IMR-90 (cell line): Measurements from ENCODE around the gene MBD2. TPM values are rescaled to one million over a fixed set of nuclear protein-coding genes. Genes with fewer than 3 reads are reported as not detected.

Experiments used
- ATAC-seq: fragments of 200-7000 bp; cut with Tn5 transposase; 2 replicates; pipeline ENCODE4 v1.9.1; 2020; ENCODE audit warnings: low read depth, mild to moderate bottlenecking, moderate library complexity
- BruUV-seq: library from RNA; stranded (reverse); fragments of 400-500 nt; replicated peaks from 2 replicates; lab custom pipeline; 2021; lab: Mats Ljungman, UMichigan
- CTCF ChIA-PET: fragments of 300-600 bp; formaldehyde crosslinking; extraction: SDS; loops from one replicate; lab custom pipeline; 2021; ENCODE audit warnings: antibody characterized with exemption; lab: Yijun Ruan, JAX
- POLR2A ChIA-PET: fragments of 300-600 bp; sonication (Branson Sonifier 250); formaldehyde crosslinking; loops from one replicate; lab custom pipeline; 2022; ENCODE audit warnings: antibody characterized with exemption; ENCODE audit not compliant: unreplicated experiment; lab: Charles Lee
- DNase-seq: peaks from one replicate; pipeline ENCODE4 v3.0.0; 2013
- H2AFZ ChIP-seq: replicated peaks from 2 replicates; pipeline ENCODE3; 2013; ENCODE audit warnings: low read length, mild to moderate bottlenecking; ENCODE audit not compliant: poor library complexity
- H2AK5ac ChIP-seq: 2 replicates; pipeline ENCODE4 v1.6.1; 2013; ENCODE audit warnings: low read depth, low read length, inconsistent platforms
- H2AK9ac ChIP-seq: replicated peaks from 2 replicates; pipeline ENCODE3; 2013; ENCODE audit warnings: mild to moderate bottlenecking, low read depth, low read length, moderate library complexity; ENCODE audit not compliant: poor library complexity
- H2BK120ac ChIP-seq: 2 replicates; pipeline ENCODE4 v1.6.1; 2013; ENCODE audit warnings: low read depth, low read length, inconsistent platforms
- H2BK15ac ChIP-seq: 3 replicates; pipeline ENCODE4 v1.6.1; 2013; ENCODE audit warnings: low read depth, low read length, inconsistent platforms
- H2BK20ac ChIP-seq: 2 replicates; pipeline ENCODE4 v1.6.1; 2013; ENCODE audit warnings: low read depth, mild to moderate bottlenecking, inconsistent platforms, low read length, moderate library complexity
- H2BK5ac ChIP-seq: 2 replicates; pipeline ENCODE4 v1.6.1; 2013; ENCODE audit warnings: mild to moderate bottlenecking, low read depth, low read length, inconsistent platforms; ENCODE audit not compliant: poor library complexity, severe bottlenecking
- H3K14ac ChIP-seq: replicated peaks from 2 replicates; pipeline ENCODE4 v1.6.1; 2013; ENCODE audit warnings: low read depth, low read length, inconsistent platforms
- H3K18ac ChIP-seq: 2 replicates; pipeline ENCODE4 v1.6.1; 2013; ENCODE audit warnings: low read depth, low read length, control low read depth
- H3K23ac ChIP-seq: 2 replicates; pipeline ENCODE4 v1.6.1; 2013; ENCODE audit warnings: low read depth, low read length, inconsistent platforms
- H3K27ac ChIP-seq: 2 replicates; pipeline ENCODE4 v1.5.1; 2013; ENCODE audit warnings: mild to moderate bottlenecking, control low read depth, low read length; ENCODE audit not compliant: insufficient read depth
- H3K27me3 ChIP-seq: 2 replicates; pipeline ENCODE4 v1.6.1; 2013; ENCODE audit warnings: low read length; ENCODE audit not compliant: control insufficient read depth, insufficient read depth
- H3K36me3 ChIP-seq: 2 replicates; pipeline ENCODE4 v1.6.1; 2013; ENCODE audit warnings: low read length, mixed read lengths; ENCODE audit not compliant: control insufficient read depth, insufficient read depth
- H3K4ac ChIP-seq: 2 replicates; pipeline ENCODE4 v1.6.1; 2013; ENCODE audit warnings: low read depth, low read length, inconsistent platforms
- H3K4me1 ChIP-seq: 2 replicates; pipeline ENCODE4 v1.6.1; 2013; ENCODE audit warnings: low read length, mixed read lengths; ENCODE audit not compliant: control insufficient read depth, insufficient read depth
- H3K4me2 ChIP-seq: 2 replicates; pipeline ENCODE4 v1.6.1; 2013; ENCODE audit warnings: low read depth, mild to moderate bottlenecking, control low read depth, low read length, moderate library complexity
- H3K4me3 ChIP-seq: 2 replicates; pipeline ENCODE4 v1.5.1; 2013; ENCODE audit warnings: low read depth, mild to moderate bottlenecking, control low read depth, low read length, moderate library complexity; ENCODE audit not compliant: insufficient read depth
- H3K56ac ChIP-seq: 2 replicates; pipeline ENCODE4 v1.6.1; 2013; ENCODE audit warnings: low read length, inconsistent platforms; ENCODE audit not compliant: insufficient read depth; ENCODE audit errors: extremely low read depth
- H3K79me1 ChIP-seq, 2 experiments: 2 replicates each; pipeline ENCODE4 v1.6.1; 2013; ENCODE audit warnings: low read length in 2 of 2, inconsistent platforms in 1 of 2, low read depth in 1 of 2
- H3K9ac ChIP-seq: 2 replicates; pipeline ENCODE4 v1.6.1; 2013; ENCODE audit warnings: low read depth, low read length, control low read depth
- H3K9me1 ChIP-seq: 2 replicates; pipeline ENCODE4 v1.6.1; 2013; ENCODE audit warnings: low read length, inconsistent platforms; ENCODE audit not compliant: insufficient read depth
- H3K9me3 ChIP-seq: 2 replicates; pipeline ENCODE4 v1.6.1; 2013; ENCODE audit warnings: low read length; ENCODE audit not compliant: control insufficient read depth, insufficient read depth
- H4K20me1 ChIP-seq: 2 replicates; pipeline ENCODE4 v1.6.1; 2013; ENCODE audit warnings: low read length, inconsistent platforms; ENCODE audit not compliant: insufficient read depth
- H4K5ac ChIP-seq: 2 replicates; pipeline ENCODE4 v1.6.1; 2013; ENCODE audit warnings: mild to moderate bottlenecking, low read depth, low read length, control low read depth
- H4K8ac ChIP-seq, 2 experiments: 2 replicates each; pipeline ENCODE4 v1.6.1; 2013; ENCODE audit warnings: low read depth in 2 of 2, low read length in 2 of 2, control low read depth in 1 of 2, inconsistent platforms in 1 of 2
- H4K91ac ChIP-seq: 2 replicates; pipeline ENCODE4 v1.6.1; 2013; ENCODE audit warnings: low read depth, low read length, inconsistent platforms; ENCODE audit not compliant: insufficient read depth
- CHD1 ChIP-seq: IDR thresholded peaks from 2 replicates; pipeline ENCODE4 v1.6.1; 2012; ENCODE audit warnings: low read depth, low read length, improper control_type of control experiment
- ELK1 ChIP-seq: fragments of 150-350 bp; IDR thresholded peaks from 2 replicates; pipeline ENCODE4 v1.6.1; 2016; ENCODE audit warnings: low read depth, mild to moderate bottlenecking, low read length, moderate library complexity, borderline replicate concordance
- RFX5 ChIP-seq: IDR thresholded peaks from 2 replicates; pipeline ENCODE4 v1.8.0; 2012; ENCODE audit warnings: low read depth, mild to moderate bottlenecking, low read length, moderate library complexity
- SMC3 ChIP-seq: fragments of 150-350 bp; IDR thresholded peaks from 2 replicates; pipeline ENCODE4 v1.6.1; 2016; ENCODE audit warnings: low read depth, mild to moderate bottlenecking, antibody characterized with exemption, low read length, moderate library complexity
- dilution Hi-C: fragments of 300-500 bp; cut with HindIII; formaldehyde crosslinking; loops from one replicate; pipeline ENCODE4 v1.14.3; 2018; ENCODE audit warnings: low sequenced_read_pairs; ENCODE audit not compliant: unreplicated experiment
- in situ Hi-C: fragments of 300-500 bp; cut with MboI; formaldehyde crosslinking; loops from 3 replicates; pipeline ENCODE4 v1.14.3; 2019; ENCODE audit warnings: low sequenced_read_pairs, inconsistent platforms, mixed read lengths
- intact Hi-C: fragments of 100-400 bp; cut with micrococcal nuclease; formaldehyde crosslinking; loops from 2 replicates; pipeline ENCODE4 v1.10.0; 2022
- polyA plus RNA-seq, 3 experiments: library from polyadenylated mRNA; depleted of rRNA; stranded (reverse); fragments of >200 nt; gene quantifications; 2 replicates each; pipeline ENCODE4 v1.2.3, GENCODE V29; 2012; ENCODE audit warnings: low replicate concordance in 1 of 3
- total RNA-seq: library from RNA; depleted of rRNA; stranded (reverse); fragments of >200 nt; gene quantifications from 2 replicates; pipeline ENCODE4 v1.2.3, GENCODE V29; 2012

The MBD2 gene
- total and polyA plus RNA-seq, 2 of the 4 experiments (the other 2 are of a cell fraction), result 9.7 to 29.5 TPM

GRCh38 chr18:54184836-54185235, 39.6 kb downstream of the MBD2 start:
- H4K91ac ChIP-seq, result no peak overlapping the region
- H3K14ac ChIP-seq, result no peak overlapping the region
- H4K20me1 ChIP-seq, result peaks cover 3% of the 10 kb centered on the region; the same call in 1 of the 2 replicates
- 0 out of 2 replicates have a peak, but pooled peaks cover 3% of the 10 kb centered on the region for H3K9me1 ChIP-seq
- no peak overlapping the region for H3K4me3 ChIP-seq
- ChIA-PET CTCF (no interaction called here), POLR2A (no interaction called here)
- dilution Hi-C loops, result no loop called here
- TF ChIP-seq SMC3 (no peak), ELK1 (no peak), CHD1 (no peak), RFX5 (no peak)
- H3K23ac ChIP-seq, result no peak overlapping the region
- H3K79me1 ChIP-seq, result peaks cover 7 to 19% of the 10 kb centered on the region in 2 experiments
- no peak overlapping the region for H2BK5ac ChIP-seq
- DNase-seq (no peak), ATAC-seq (no peak)
- no peak overlapping the region for H2AK9ac ChIP-seq
- H2BK15ac ChIP-seq, result no peak overlapping the region
- no peak overlapping the region for H3K9ac ChIP-seq
- H3K4me2 ChIP-seq, result no peak overlapping the region
- no peak overlapping the region for H3K56ac ChIP-seq
- no peaks in the 10 kb centered on the region for H3K27me3 ChIP-seq
- H2BK120ac ChIP-seq, result no peak overlapping the region
- peaks cover 12% of the 10 kb centered on the region for H3K36me3 ChIP-seq
- H2AK5ac ChIP-seq, result no peak overlapping the region
- H3K4me1 ChIP-seq, result no peaks in the 10 kb centered on the region
- no peak overlapping the region for H4K8ac ChIP-seq
- intact Hi-C loops, result no loop called here
- H3K18ac ChIP-seq, result no peak overlapping the region
- H3K4ac ChIP-seq, result no peak overlapping the region
- H4K5ac ChIP-seq, result no peak overlapping the region
- no TSS peak for BruUV-seq
- in situ Hi-C loops, result no loop called here
- H2BK20ac ChIP-seq, result no peak overlapping the region
- H3K27ac ChIP-seq, result no peak overlapping the region
- H2AFZ ChIP-seq, result no peak overlapping the region
- H3K9me3 ChIP-seq, result no peaks in the 10 kb centered on the region
